HepG2 (cell line): ENCODE results near the gene ETV5. TPM values are rescaled to one million over a fixed set of nuclear protein-coding genes. Genes with fewer than 3 reads are reported as not detected.

ENCODE experiments used
- ATAC-seq: fragments of 200-7000 bp; cut with Tn5 transposase; 3 replicates; pipeline ENCODE4 v1.9.1; 2020; ENCODE audit warnings: mild to moderate bottlenecking, moderate library complexity
- BruUV-seq: library from RNA; stranded (reverse); fragments of 400-500 nt; replicated peaks from 2 replicates; lab custom pipeline; 2021; lab: Mats Ljungman, UMichigan
- CTCF ChIA-PET: fragments of 300-600 bp; formaldehyde crosslinking; extraction: SDS; loops from one replicate; lab custom pipeline; 2021; ENCODE audit warnings: low total read pairs, inconsistent platforms, low intra/inter-chr PET ratio; lab: Yijun Ruan, JAX
- POLR2A ChIA-PET: fragments of 350-600 bp; sonication (Branson Sonifier 250); formaldehyde crosslinking; loops from one replicate; lab custom pipeline; 2020; ENCODE audit warnings: antibody characterized with exemption, inconsistent platforms; lab: Yijun Ruan, JAX
- DNase-seq: peaks from one replicate; pipeline ENCODE4 v3.0.0-alpha.2; 2015; ENCODE audit warnings: low spot score
- FAIRE-seq: peaks from 3 replicates; lab custom pipeline; 2011; peaks lifted over from hg19 to GRCh38; lab: Jason Lieb, UNC
- H2AFZ ChIP-seq: one replicate; pipeline ENCODE4 v1.6.1; 2011; ENCODE audit warnings: low read length, inconsistent platforms
- H3K27ac ChIP-seq: fragments of 300-600 bp; 3 replicates; pipeline ENCODE4 v1.8.0; 2011; ENCODE audit warnings: mixed run types, mild to moderate bottlenecking, mixed read lengths, low read length, inconsistent platforms; ENCODE audit not compliant: insufficient read depth; ENCODE audit errors: extremely low read length
- H3K27me3 ChIP-seq, 2 experiments: fragments of 200-600 bp in 1 of 2; 2 replicates in 1 of 2; 3 replicates in 1 of 2; pipeline versions ENCODE4 v1.6.0 to v1.8.0; 2011; ENCODE audit warnings: low read length in 2 of 2, mild to moderate bottlenecking in 2 of 2, moderate library complexity in 2 of 2, inconsistent platforms in 1 of 2; ENCODE audit not compliant: insufficient read depth in 2 of 2, control insufficient read depth in 1 of 2
- H3K36me3 ChIP-seq, 2 experiments: fragments of 200-600 bp in 1 of 2; replicated peaks in 1 of 2; 2 replicates in 1 of 2; 3 replicates in 1 of 2; pipeline versions ENCODE4 v1.5.1 to v1.8.0; 2011; ENCODE audit warnings: low read length in 2 of 2, inconsistent platforms in 1 of 2; ENCODE audit not compliant: insufficient read depth in 2 of 2, control insufficient read depth in 1 of 2
- H3K4me1 ChIP-seq: 2 replicates; pipeline ENCODE4 v1.5.1; 2012; ENCODE audit warnings: low read length, inconsistent platforms; ENCODE audit not compliant: insufficient read depth
- H3K4me2 ChIP-seq: 2 replicates; pipeline ENCODE4 v1.6.0; 2011; ENCODE audit warnings: low read depth, low read length, inconsistent platforms
- H3K4me3 ChIP-seq, 3 experiments: fragments of 200-600 bp in 1 of 3; sonication (generic), shearing (Covaris generic) in 1 of 3; replicated peaks in 1 of 3; 2 replicates each; pipeline ENCODE4 v1.5.1; 2011 to 2016; ENCODE audit warnings: low read length in 3 of 3, inconsistent platforms in 2 of 3, low read depth in 2 of 3, mild to moderate bottlenecking in 2 of 3, control low read depth in 1 of 3, mixed read lengths in 1 of 3; ENCODE audit not compliant: insufficient read depth in 1 of 3
- H3K79me2 ChIP-seq: one replicate; pipeline ENCODE4 v1.6.1; 2011; ENCODE audit warnings: low read length, inconsistent platforms; ENCODE audit not compliant: insufficient read depth
- H3K9ac ChIP-seq: 2 replicates; pipeline ENCODE4 v1.6.0; 2011; ENCODE audit warnings: mild to moderate bottlenecking, low read depth, low read length, inconsistent platforms; ENCODE audit not compliant: insufficient read depth
- H3K9me3 ChIP-seq: 2 replicates; pipeline ENCODE4 v1.5.1; 2012; ENCODE audit warnings: mild to moderate bottlenecking, low read length
- H4K20me1 ChIP-seq: 2 replicates; pipeline ENCODE4 v1.6.0; 2011; ENCODE audit warnings: inconsistent platforms, mild to moderate bottlenecking, low read length, moderate library complexity; ENCODE audit not compliant: insufficient read depth
- KDM2A ChIP-seq: sonication (generic); formaldehyde crosslinking; IDR thresholded peaks from 2 replicates; pipeline ENCODE4 v1.4.0; 2020; ENCODE audit warnings: low read depth, missing genetic modification reagents, borderline replicate concordance
- KLF13 ChIP-seq: sonication (generic); formaldehyde crosslinking; IDR thresholded peaks from 2 replicates; pipeline ENCODE4 v1.4.0; 2020; ENCODE audit warnings: mild to moderate bottlenecking, missing genetic modification reagents
- POLR2A ChIP-seq, 2 experiments: IDR thresholded peaks; 2 replicates each; pipeline ENCODE4 v1.6.1; 2011; ENCODE audit warnings: low read depth in 2 of 2, low read length in 2 of 2, mild to moderate bottlenecking in 1 of 2, moderate library complexity in 1 of 2; ENCODE audit not compliant: insufficient read depth in 1 of 2
- SALL1 ChIP-seq: sonication (generic); formaldehyde crosslinking; IDR thresholded peaks from 2 replicates; pipeline ENCODE4 v1.8.0; 2022; ENCODE audit warnings: mild to moderate bottlenecking, missing genetic modification reagents
- SP140L ChIP-seq: sonication (generic); formaldehyde crosslinking; IDR thresholded peaks from 2 replicates; pipeline ENCODE4 v1.4.0; 2020; ENCODE audit warnings: missing genetic modification reagents, borderline replicate concordance
- ZKSCAN1 ChIP-seq: fragments of 150-350 bp; IDR thresholded peaks from 2 replicates; pipeline ENCODE4 v1.6.1; 2014; ENCODE audit warnings: low read length
- ZNF317 ChIP-seq: sonication (generic); formaldehyde crosslinking; IDR thresholded peaks from 2 replicates; pipeline ENCODE4 v1.5.0; 2020; ENCODE audit warnings: mild to moderate bottlenecking, missing genetic modification reagents
- ZNF343 ChIP-seq: sonication (generic); formaldehyde crosslinking; IDR thresholded peaks from 2 replicates; pipeline ENCODE4 v1.4.0; 2020; ENCODE audit warnings: mild to moderate bottlenecking, missing genetic modification reagents
- WGBS: methylation state at CpG from one replicate; pipeline ENCODE4 v1.1.6; 2017; ENCODE audit warnings: low lambda C conversion rate; 5-methylcytosine and 5-hydroxymethylcytosine counted together
- in situ Hi-C: cut with HindIII; loops from 2 replicates; pipeline ENCODE4 v1.10.0; 2017; ENCODE audit warnings: low pct_unique_long_range_greater_than_20kb; ENCODE audit not compliant: extremely low pct_ligation_motif_present
- intact Hi-C: fragments of 100-400 bp; cut with micrococcal nuclease; formaldehyde crosslinking; loops from one replicate; pipeline ENCODE4 v1.10.0; 2022; ENCODE audit not compliant: unreplicated experiment
- polyA plus RNA-seq, 8 experiments: library from polyadenylated mRNA; depleted of rRNA in 3 of 8; stranded (reverse) in 7 of 8; unstranded in 1 of 8; fragments of >200 nt; fragmentation: Illumina TruSeq in 4 of 8; extraction: Trizol in 4 of 8; gene quantifications; 2 replicates each; pipeline versions ENCODE4 v1.2.1 to v1.2.3, GENCODE V29; 2011 to 2016; ENCODE audit warnings: low read depth in 4 of 8, missing spikeins in 1 of 8, mixed read lengths in 1 of 8; ENCODE audit not compliant: insufficient read depth in 1 of 8
- total RNA-seq, 5 experiments: library from RNA; depleted of rRNA; stranded (reverse); fragments of >200 nt; fragmentation: Illumina TruSeq; extraction: Trizol; gene quantifications; 2 replicates each; pipeline ENCODE4 v1.2.3, GENCODE V29; 2016; ENCODE audit warnings: low read depth in 1 of 5
- TF ChIP-seq, protein P1 (sequence below): sonication (generic); formaldehyde crosslinking; IDR thresholded peaks from 2 replicates; pipeline ENCODE4 v1.5.0; 2020; ENCODE audit warnings: missing genetic modification reagents
- TF ChIP-seq, protein P2 (sequence below), 2 experiments: sonication (generic) in 1 of 2; formaldehyde crosslinking in 1 of 2; IDR thresholded peaks; 2 replicates each; pipeline versions ENCODE4 v1.5.1 to v1.6.1; 2011 to 2020; ENCODE audit warnings: borderline replicate concordance in 1 of 2, low read depth in 1 of 2, low read length in 1 of 2, mild to moderate bottlenecking in 1 of 2, missing genetic modification reagents in 1 of 2, moderate library complexity in 1 of 2

Gene ETV5
- total and polyA plus RNA-seq, 2 of the 13 experiments (the other 11 are each of a cell fraction or from before 2014, with no cell fraction given) = 52.9 to 57.2 TPM

DNA sequence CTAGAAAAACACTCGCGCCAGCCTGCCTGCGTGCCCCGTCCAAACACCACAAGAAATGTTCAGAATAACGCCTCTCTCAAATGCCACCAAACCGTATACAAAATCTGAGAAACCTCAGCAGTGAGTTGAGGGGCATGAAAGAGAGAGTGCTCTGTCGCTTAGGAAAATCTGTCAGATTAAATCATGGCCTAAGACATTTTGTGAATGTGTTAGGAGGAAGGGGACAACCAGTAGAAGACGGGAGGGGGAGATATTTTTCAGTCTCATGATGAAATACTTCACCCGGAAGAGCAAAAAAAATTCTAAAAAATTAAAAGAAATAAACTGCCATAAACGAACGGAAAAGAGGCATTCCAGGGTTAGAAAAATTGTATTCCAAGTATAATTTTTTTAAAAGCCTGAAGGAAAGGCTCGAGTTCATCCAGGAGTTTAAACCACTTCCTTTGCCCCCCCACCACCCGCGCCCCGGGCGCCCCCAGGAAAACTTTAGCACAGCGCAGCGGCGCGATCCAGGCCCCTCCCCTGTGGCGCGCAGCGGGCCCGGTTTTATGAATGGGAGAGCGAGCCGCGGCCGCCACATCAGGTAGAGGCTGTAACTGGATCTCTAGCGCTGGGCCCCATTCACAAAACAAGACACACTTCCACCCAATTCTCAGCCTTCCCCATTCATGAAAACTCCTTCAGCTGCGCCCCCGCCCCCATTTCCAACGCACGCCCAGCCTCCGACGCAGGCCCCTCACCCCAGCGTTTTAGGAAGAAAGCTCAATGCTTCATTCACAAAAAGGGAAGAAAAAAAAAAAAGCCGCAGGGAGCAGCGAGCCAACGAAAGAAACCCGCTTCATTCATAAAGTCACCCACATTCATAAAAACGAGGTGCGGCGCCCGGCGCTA is 1.4 kb downstream of the ETV5 start (continued):
- TF ChIP-seq, protein P1, sequence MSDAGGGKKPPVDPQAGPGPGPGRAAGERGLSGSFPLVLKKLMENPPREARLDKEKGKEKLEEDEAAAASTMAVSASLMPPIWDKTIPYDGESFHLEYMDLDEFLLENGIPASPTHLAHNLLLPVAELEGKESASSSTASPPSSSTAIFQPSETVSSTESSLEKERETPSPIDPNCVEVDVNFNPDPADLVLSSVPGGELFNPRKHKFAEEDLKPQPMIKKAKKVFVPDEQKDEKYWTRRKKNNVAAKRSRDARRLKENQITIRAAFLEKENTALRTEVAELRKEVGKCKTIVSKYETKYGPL (CRISPR knock-in tag) = no peak
- TF ChIP-seq ZNF317 (CRISPR knock-in tag) = no peak
- TF ChIP-seq SALL1 (CRISPR knock-in tag) = peak; percentile 37; the same call in 1 of the 2 replicates
- TF ChIP-seq ZKSCAN1 = no peak
- TF ChIP-seq, protein P2, sequence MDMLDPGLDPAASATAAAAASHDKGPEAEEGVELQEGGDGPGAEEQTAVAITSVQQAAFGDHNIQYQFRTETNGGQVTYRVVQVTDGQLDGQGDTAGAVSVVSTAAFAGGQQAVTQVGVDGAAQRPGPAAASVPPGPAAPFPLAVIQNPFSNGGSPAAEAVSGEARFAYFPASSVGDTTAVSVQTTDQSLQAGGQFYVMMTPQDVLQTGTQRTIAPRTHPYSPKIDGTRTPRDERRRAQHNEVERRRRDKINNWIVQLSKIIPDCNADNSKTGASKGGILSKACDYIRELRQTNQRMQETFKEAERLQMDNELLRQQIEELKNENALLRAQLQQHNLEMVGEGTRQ (IDR thresholded peaks at IDR 0.05; ENCODE audit: low read depth, low read length) = no peak
- TF ChIP-seq, protein P2 (CRISPR knock-in tag; IDR thresholded peaks at IDR 0.05; ENCODE audit: borderline replicate concordance) = no peak
- no peak for TF ChIP-seq KLF13 (CRISPR knock-in tag)
- no peak for TF ChIP-seq SP140L

DNA sequence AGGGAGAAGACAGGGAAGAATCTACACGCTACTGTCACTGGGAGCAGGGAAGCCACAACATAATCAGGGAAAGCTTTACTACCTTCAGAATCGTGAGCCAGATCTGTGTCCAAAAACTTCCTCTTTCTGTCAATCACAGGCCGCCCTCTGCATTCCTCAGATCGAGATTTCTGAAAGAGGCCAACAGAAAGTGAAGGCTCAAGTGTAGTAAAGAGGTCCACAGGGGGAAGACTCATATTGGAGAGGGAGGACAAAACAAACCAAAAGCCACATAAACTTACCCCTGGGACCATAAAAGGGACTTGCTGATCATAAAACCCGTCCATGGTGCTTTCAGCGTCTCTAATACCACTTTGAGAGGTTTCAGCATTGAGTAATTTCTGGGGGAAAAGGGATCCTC is 3.3 kb downstream of the ETV5 start:
- TF ChIP-seq POLR2A (IDR thresholded peaks at IDR 0.05; ENCODE audit: insufficient read depth in 1 of 2, low read depth in 2 of 2, low read length in 2 of 2) (0 out of 4 replicates have a peak, but pooled peaks of 1 of the 2 experiments have one; percentile 33), ZNF343 (CRISPR knock-in tag) (no peak), KDM2A (CRISPR knock-in tag) (no peak)
- WGBS = 75% methylated on average over 6 of the region's 6 CpGs
- Histone ChIP-seq H3K9ac (peak overlapping the region; percentile 30; the same call in 1 of the 2 replicates), H3K4me2 (peak overlapping the region; percentile 43), H4K20me1 (peaks cover 24% of the 10 kb centered on the region), H2AFZ (no peak overlapping the region), H3K27ac (peak overlapping the region; percentile 5), H3K4me3 (no peak overlapping the region), H3K36me3 (peaks cover 0 to 32% of the 10 kb centered on the region in 2 experiments; a peak in 3 of 5 replicates), H3K4me1 (peaks cover 58% of the 10 kb centered on the region), H3K9me3 (no peaks in the 10 kb centered on the region), H3K27me3 (no peaks in the 10 kb centered on the region; a peak in 1 of 5 replicates), H3K79me2 (peaks cover 67% of the 10 kb centered on the region)
- no peak for FAIRE-seq
- no peak for ATAC-seq
- no TSS peak for BruUV-seq
- no peak for DNase-seq
- ChIA-PET CTCF (no interaction called here), POLR2A (no interaction called here)
- intact Hi-C loops (no loop called here), in situ Hi-C loops (no loop called here)
